ENCODE measurements around the gene OPTC.

Gene OPTC

GRCh38 chr1:203450001-203450400 is 44.0 kb upstream of the OPTC start:
- Histone ChIP-seq H4K20me1 (ENCODE audit: insufficient read depth) (no peaks in the 10 kb centered on the region), H3K9ac (no peak overlapping the region), H3K4me3 (IDR thresholded peaks at IDR 0.05; ENCODE audit: insufficient read depth, low read depth, low read length) (no peak overlapping the region), H3K27ac (no peak overlapping the region), H2AFZ (ENCODE audit: low read depth) (no peak overlapping the region), H3K79me2 (ENCODE audit: insufficient read depth, low read depth) (no peaks in the 10 kb centered on the region), H3K4me1 (ENCODE audit: low read depth, poor library complexity, severe bottlenecking) (no peaks in the 10 kb centered on the region), H3K4me2 (no peak overlapping the region), H3K27me3 (ENCODE audit: insufficient read depth, low read depth) (no peaks in the 10 kb centered on the region), H3K36me3 (ENCODE audit: insufficient read depth) (no peaks in the 10 kb centered on the region)
- no peak for TF ChIP-seq CTCF (conservative IDR thresholded peaks at IDR 0.05; ENCODE audit: low read depth, low read length)

- Histone ChIP-seq H3K27ac (no peak overlapping the region), H3K9ac (no peak overlapping the region), H4K20me1 (ENCODE audit: insufficient read depth) (no peaks in the 10 kb centered on the region), H3K4me3 (IDR thresholded peaks at IDR 0.05; ENCODE audit: insufficient read depth, low read depth, low read length) (no peak overlapping the region), H3K36me3 (ENCODE audit: insufficient read depth) (no peaks in the 10 kb centered on the region), H3K79me2 (ENCODE audit: insufficient read depth, low read depth) (no peaks in the 10 kb centered on the region), H3K4me2 (no peak overlapping the region), H3K4me1 (ENCODE audit: low read depth, poor library complexity, severe bottlenecking) (no peaks in the 10 kb centered on the region), H3K27me3 (ENCODE audit: insufficient read depth, low read depth) (no peaks in the 10 kb centered on the region), H2AFZ (ENCODE audit: low read depth) (no peak overlapping the region)
- TF ChIP-seq CTCF (conservative IDR thresholded peaks at IDR 0.05; ENCODE audit: low read depth, low read length), result no peak
Measured at GRCh38 chr1:203450479-203451149, 43.3 kb upstream of the OPTC start.

GRCh38 chr1:203451836-203452784 is 41.8 kb upstream of the OPTC start:
- Histone ChIP-seq H3K4me1 (ENCODE audit: low read depth, poor library complexity, severe bottlenecking) (no peaks in the 10 kb centered on the region), H3K4me3 (IDR thresholded peaks at IDR 0.05; ENCODE audit: insufficient read depth, low read depth, low read length) (no peak overlapping the region), H3K27ac (no peak overlapping the region), H3K9ac (no peak overlapping the region), H2AFZ (ENCODE audit: low read depth) (no peak overlapping the region), H3K27me3 (ENCODE audit: insufficient read depth, low read depth) (no peaks in the 10 kb centered on the region), H3K79me2 (ENCODE audit: insufficient read depth, low read depth) (no peaks in the 10 kb centered on the region), H3K36me3 (ENCODE audit: insufficient read depth) (no peaks in the 10 kb centered on the region), H3K4me2 (no peak overlapping the region), H4K20me1 (ENCODE audit: insufficient read depth) (no peaks in the 10 kb centered on the region)
- no peak for TF ChIP-seq CTCF (conservative IDR thresholded peaks at IDR 0.05; ENCODE audit: low read depth, low read length)

- no peak overlapping the region for H3K4me2 ChIP-seq
- TF ChIP-seq CTCF (conservative IDR thresholded peaks at IDR 0.05; ENCODE audit: low read depth, low read length), result no peak
- no peaks in the 10 kb centered on the region for H4K20me1 ChIP-seq (ENCODE audit: insufficient read depth)
- no peaks in the 10 kb centered on the region for H3K4me1 ChIP-seq (ENCODE audit: low read depth, poor library complexity, severe bottlenecking)
- H3K27me3 ChIP-seq (ENCODE audit: insufficient read depth, low read depth), result no peaks in the 10 kb centered on the region
- no peak overlapping the region for H3K4me3 ChIP-seq (IDR thresholded peaks at IDR 0.05; ENCODE audit: insufficient read depth, low read depth, low read length)
- no peaks in the 10 kb centered on the region for H3K79me2 ChIP-seq (ENCODE audit: insufficient read depth, low read depth)
- no peaks in the 10 kb centered on the region for H3K36me3 ChIP-seq (ENCODE audit: insufficient read depth)
- H3K27ac ChIP-seq, result no peak overlapping the region
- no peak overlapping the region for H2AFZ ChIP-seq (ENCODE audit: low read depth)
- H3K9ac ChIP-seq, result no peak overlapping the region
Measured at GRCh38 chr1:203453016-203453415, 40.9 kb upstream of the OPTC start.

Data from KMS-11 (cell line).